H1 (cell line): ENCODE results near the gene ZC3HAV1. TPM values are rescaled to one million over a fixed set of nuclear protein-coding genes. Genes with fewer than 3 reads are reported as not detected.

ENCODE experiments used
- CTCF ChIA-PET: fragments of 300-600 bp; sonication (Branson Sonifier 250); formaldehyde crosslinking; loops from one replicate; lab custom pipeline; 2021; ENCODE audit not compliant: partially characterized antibody; lab: Charles Lee
- POLR2A ChIA-PET: fragments of 300-600 bp; sonication (Branson Sonifier 250); formaldehyde crosslinking; loops from one replicate; lab custom pipeline; 2021; ENCODE audit warnings: inconsistent platforms; ENCODE audit not compliant: partially characterized antibody; lab: Charles Lee
- DNase-seq, 2 experiments: peaks; one replicate each; pipeline versions ENCODE4 v3.0.0 to v3.0.0-alpha.2; 2010 to 2022; ENCODE audit warnings: low spot score in 2 of 2, low read depth in 1 of 2, mixed read lengths in 1 of 2
- FAIRE-seq: peaks from 2 replicates; lab custom pipeline; 2011; peaks lifted over from hg19 to GRCh38; lab: Jason Lieb, UNC
- H2AFZ ChIP-seq: 2 replicates; pipeline ENCODE4 v1.8.1; 2012; ENCODE audit warnings: low read length, inconsistent platforms
- H2AK5ac ChIP-seq: 2 replicates; pipeline ENCODE4 v1.6.1; 2013; ENCODE audit warnings: low read depth, low read length
- H2BK120ac ChIP-seq: replicated peaks from 2 replicates; pipeline ENCODE3; 2013; ENCODE audit warnings: low read depth, low read length, inconsistent platforms
- H2BK12ac ChIP-seq: 2 replicates; pipeline ENCODE4 v1.6.1; 2013; ENCODE audit warnings: low read depth, low read length
- H2BK15ac ChIP-seq: 2 replicates; pipeline ENCODE4 v1.6.1; 2013; ENCODE audit warnings: low read length
- H2BK20ac ChIP-seq: 2 replicates; pipeline ENCODE4 v1.6.1; 2013; ENCODE audit warnings: low read length
- H2BK5ac ChIP-seq: 2 replicates; pipeline ENCODE4 v1.6.1; 2013; ENCODE audit warnings: low read depth, low read length
- H3K14ac ChIP-seq: 2 replicates; pipeline ENCODE4 v1.6.1; 2013; ENCODE audit warnings: inconsistent platforms; ENCODE audit not compliant: insufficient read length
- H3K18ac ChIP-seq: 2 replicates; pipeline ENCODE4 v1.6.1; 2013; ENCODE audit warnings: low read length; ENCODE audit errors: extremely low read depth
- H3K23ac ChIP-seq: 2 replicates; pipeline ENCODE4 v1.6.1; 2013; ENCODE audit warnings: inconsistent platforms; ENCODE audit not compliant: insufficient read length
- H3K23me2 ChIP-seq: 2 replicates; pipeline ENCODE4 v1.6.1; 2013; ENCODE audit warnings: low read depth, low read length
- H3K27ac ChIP-seq: 2 replicates; pipeline ENCODE4 v1.6.1; 2011; ENCODE audit warnings: low read depth, low read length, inconsistent platforms
- H3K27me3 ChIP-seq, 4 experiments: replicated peaks in 1 of 4; 1 replicate in 1 of 4; 2 replicates in 3 of 4; pipeline versions ENCODE4 v1.6.1 to v1.8.1; 2011 to 2013; ENCODE audit warnings: low read length in 3 of 4, mild to moderate bottlenecking in 3 of 4, inconsistent platforms in 2 of 4, mixed read lengths in 2 of 4, moderate library complexity in 1 of 4; ENCODE audit not compliant: control insufficient read depth in 3 of 4, insufficient read depth in 3 of 4; ENCODE audit errors: extremely low read depth in 1 of 4
- H3K36me3 ChIP-seq, 4 experiments: 2 replicates each; pipeline versions ENCODE4 v1.6.1 to v1.8.1; 2011 to 2013; ENCODE audit warnings: mild to moderate bottlenecking in 4 of 4, low read length in 3 of 4, moderate library complexity in 2 of 4, control low read depth in 1 of 4, inconsistent platforms in 1 of 4; ENCODE audit not compliant: insufficient read depth in 4 of 4, control insufficient read depth in 2 of 4
- H3K4ac ChIP-seq: replicated peaks from 2 replicates; pipeline ENCODE3; 2013; ENCODE audit warnings: low read length, low read depth, mixed read lengths, inconsistent platforms; ENCODE audit not compliant: insufficient read length
- H3K4me1 ChIP-seq, 4 experiments: replicated peaks in 1 of 4; 1 replicate in 1 of 4; 2 replicates in 3 of 4; pipeline versions ENCODE4 v1.6.1 to v1.8.1; 2011 to 2013; ENCODE audit warnings: low read length in 3 of 4, inconsistent platforms in 2 of 4, mixed read lengths in 1 of 4; ENCODE audit not compliant: insufficient read depth in 4 of 4, control insufficient read depth in 3 of 4
- H3K4me2 ChIP-seq, 2 experiments: 2 replicates each; pipeline versions ENCODE4 v1.6.1 to v1.8.1; 2011 to 2013; ENCODE audit warnings: low read depth in 2 of 2, low read length in 2 of 2, control low read depth in 1 of 2, inconsistent platforms in 1 of 2, mild to moderate bottlenecking in 1 of 2; ENCODE audit not compliant: insufficient read depth in 1 of 2
- H3K4me3 ChIP-seq, 4 experiments: fragments of 200-600, 300-600 bp in 1 of 4; sonication (generic), shearing (Covaris generic), sonication (Bioruptor Twin) in 1 of 4; 2 replicates each; pipeline versions ENCODE4 v1.5.1 to v1.8.1; 2011 to 2016; ENCODE audit warnings: low read length in 4 of 4, low read depth in 3 of 4, control low read depth in 2 of 4, inconsistent platforms in 2 of 4, mild to moderate bottlenecking in 2 of 4, mixed read lengths in 1 of 4, moderate library complexity in 1 of 4; ENCODE audit not compliant: insufficient read depth in 2 of 4; ENCODE audit errors: extremely low read depth in 1 of 4
- H3K56ac ChIP-seq: replicated peaks from 2 replicates; pipeline ENCODE3; 2013; ENCODE audit warnings: low read depth, mild to moderate bottlenecking, mixed read lengths, low read length, inconsistent platforms; ENCODE audit not compliant: insufficient read length
- H3K79me1 ChIP-seq: 2 replicates; pipeline ENCODE4 v1.6.1; 2013; ENCODE audit warnings: low read depth, low read length, control low read depth
- H3K79me2 ChIP-seq, 2 experiments: 2 replicates each; pipeline versions ENCODE4 v1.6.1 to v1.8.1; 2012 to 2013; ENCODE audit warnings: low read length in 2 of 2, mild to moderate bottlenecking in 2 of 2, inconsistent platforms in 1 of 2; ENCODE audit not compliant: insufficient read depth in 2 of 2, control insufficient read depth in 1 of 2
- H3K9ac ChIP-seq, 4 experiments: replicated peaks in 1 of 4; 1 replicate in 1 of 4; 2 replicates in 3 of 4; pipeline versions ENCODE4 v1.6.1 to v1.8.1; 2011 to 2013; ENCODE audit warnings: low read depth in 3 of 4, low read length in 3 of 4, control low read depth in 2 of 4, mild to moderate bottlenecking in 2 of 4, moderate library complexity in 2 of 4, inconsistent platforms in 1 of 4; ENCODE audit errors: extremely low read depth in 1 of 4
- H3K9me3 ChIP-seq, 2 experiments: 2 replicates each; pipeline versions ENCODE4 v1.6.1 to v1.8.1; 2012 to 2013; ENCODE audit warnings: mild to moderate bottlenecking in 2 of 2, moderate library complexity in 2 of 2, control low read depth in 1 of 2, inconsistent platforms in 1 of 2, low read depth in 1 of 2, low read length in 1 of 2, mixed read lengths in 1 of 2; ENCODE audit not compliant: insufficient read depth in 2 of 2
- H4K20me1 ChIP-seq, 2 experiments: replicated peaks in 1 of 2; 2 replicates each; pipeline versions ENCODE3 to v1.8.1; 2011 to 2013; ENCODE audit warnings: inconsistent platforms in 2 of 2, low read length in 2 of 2, mild to moderate bottlenecking in 1 of 2; ENCODE audit not compliant: insufficient read depth in 2 of 2, control insufficient read depth in 1 of 2
- H4K5ac ChIP-seq: 2 replicates; pipeline ENCODE4 v1.6.1; 2013; ENCODE audit warnings: low read length, low read depth, mixed read lengths, inconsistent platforms; ENCODE audit not compliant: insufficient read length
- H4K8ac ChIP-seq: 2 replicates; pipeline ENCODE4 v1.8.0; 2013; ENCODE audit warnings: mild to moderate bottlenecking, moderate library complexity, low read length, inconsistent platforms; ENCODE audit not compliant: insufficient read depth; ENCODE audit errors: extremely low read depth
- H4K91ac ChIP-seq: replicated peaks from 2 replicates; pipeline ENCODE3; 2013; ENCODE audit warnings: low read length, mixed read lengths, inconsistent platforms; ENCODE audit not compliant: insufficient read length
- CEBPB ChIP-seq: IDR thresholded peaks from 2 replicates; pipeline ENCODE4 v1.6.1; 2012; ENCODE audit warnings: low read depth, low read length
- KDM1A ChIP-seq: fragments of 200-600, 300-600 bp; sonication (generic); IDR thresholded peaks from 2 replicates; pipeline ENCODE4 v1.7.1; 2016; ENCODE audit warnings: mild to moderate bottlenecking, low read length, borderline replicate concordance
- RAD21 ChIP-seq, 2 experiments: IDR thresholded peaks in 1 of 2; conservative IDR thresholded peaks in 1 of 2; 2 replicates each; pipeline ENCODE4 v1.6.1; 2011; ENCODE audit warnings: low read depth in 2 of 2, low read length in 2 of 2, improper control_type of control experiment in 1 of 2, inconsistent platforms in 1 of 2, mild to moderate bottlenecking in 1 of 2, moderate library complexity in 1 of 2
- WGBS, 2 experiments: shearing (Covaris generic) in 1 of 2; methylation state at CpG; one replicate each; pipeline versions ENCODE4 v1.1.6 to v1.1.7; 2013 to 2015; ENCODE audit warnings: low lambda C conversion rate in 2 of 2, mixed read lengths in 2 of 2, inconsistent platforms in 1 of 2, low coverage in 1 of 2, missing lambda C conversion rate in 1 of 2; ENCODE audit not compliant: insufficient replicate concordance in 2 of 2, insufficient coverage in 1 of 2, insufficient read length in 1 of 2; ENCODE audit errors: extremely low coverage in 1 of 2, missing lambda C conversion rate in 1 of 2; 5-methylcytosine and 5-hydroxymethylcytosine counted together
- polyA plus RNA-seq, 7 experiments: library from polyadenylated mRNA; depleted of rRNA in 3 of 7; stranded (reverse) in 5 of 7; unstranded in 2 of 7; fragments of >200 nt in 5 of 7; fragments of 200-250 nt in 2 of 7; gene quantifications; 1 replicate in 5 of 7; 2 replicates in 1 of 7; 4 replicates in 1 of 7; pipeline versions ENCODE4 v1.2.1 to v1.2.3, GENCODE V29; 2011 to 2013; ENCODE audit warnings: missing spikeins in 2 of 7, mixed read lengths in 2 of 7
- total RNA-seq: library from RNA; stranded (reverse); fragmentation: NEBNext Ultra II Directional; extraction: Animal tissue kit (Norgen Biotek cat#: 25700); gene quantifications from 2 replicates; pipeline ENCODE4 v1.2.1, GENCODE V29; 2021

The ZC3HAV1 gene
- total and polyA plus RNA-seq, 2 of the 8 experiments (the other 6 are each of a cell fraction or from before 2014, with no cell fraction given): 22.5 to 43.4 TPM

GRCh38 chr7:139114585-139114984, 5.1 kb upstream of the ZC3HAV1 start:
- POLR2A ChIA-PET: interaction anchor here (0.5 to 1.4 kb wide), 4 partner anchors 9 to 103 kb away, joined by 3 read pairs; a partner anchor contains a TSS
- Histone ChIP-seq H3K56ac (no peak overlapping the region), H2AFZ (no peak overlapping the region), H3K27ac (no peak overlapping the region), H3K4ac (no peak overlapping the region), H3K36me3 (no peaks in the 10 kb centered on the region), H3K9me3 (no peaks in the 10 kb centered on the region), H3K9ac (no peak overlapping the region; a peak in 1 of 7 replicates), H2BK12ac (no peak overlapping the region), H2BK120ac (no peak overlapping the region), H3K23ac (no peak overlapping the region), H3K79me2 (no peaks in the 10 kb centered on the region), H3K4me2 (no peak overlapping the region), H3K4me1 (peaks cover 4 to 8% (median 7%) of the 10 kb centered on the region in 4 experiments; a peak in 4 of 7 replicates), H2BK15ac (no peak overlapping the region), H3K27me3 (peaks cover 0 to 7% (median 5%) of the 10 kb centered on the region in 4 experiments; a peak in 5 of 7 replicates), H4K8ac (no peak overlapping the region), H3K23me2 (peaks cover 4% of the 10 kb centered on the region), H3K4me3 (no peak overlapping the region), H2BK5ac (no peak overlapping the region), H4K91ac (no peak overlapping the region), H3K18ac (no peak overlapping the region), H4K20me1 (no peaks in the 10 kb centered on the region), H2AK5ac (no peak overlapping the region), H4K5ac (no peak overlapping the region), H2BK20ac (no peak overlapping the region), H3K79me1 (no peaks in the 10 kb centered on the region), H3K14ac (no peak overlapping the region)
- DNase-seq (no peak), FAIRE-seq (no peak)
- 76% methylated on average over 5 of the region's 5 CpGs; no CpG with 5 or more reads in 1 of the 2 experiments for WGBS, 2 experiments
- CTCF ChIA-PET: interaction anchor here (0.6 to 1.2 kb wide), 4 partner anchors 8 to 1124 kb away, joined by 3 to 4 read pairs (median 4); no protein-coding TSS in a partner anchor
- TF ChIP-seq KDM1A: no peak
- no peak for TF ChIP-seq CEBPB
- TF ChIP-seq RAD21 (IDR thresholded peaks at IDR 0.05 in 1 of 2, conservative IDR thresholded peaks at IDR 0.05 in 1 of 2; ENCODE audit: low read depth in 2 of 2, low read length in 2 of 2): no peak
